ENCODE measurements around the gene TUBD1. TPM values are rescaled to one million over a fixed set of nuclear protein-coding genes. Genes with fewer than 3 reads are reported as not detected.
"Not testable (repeated sequence)": the region's sequence is repeated elsewhere in the genome, so short reads cannot be mapped to it uniquely, and the experiment has no call there.

Gene TUBD1
- total RNA-seq, 1 donor from 2014 or later, result 6.8 TPM

DNA sequence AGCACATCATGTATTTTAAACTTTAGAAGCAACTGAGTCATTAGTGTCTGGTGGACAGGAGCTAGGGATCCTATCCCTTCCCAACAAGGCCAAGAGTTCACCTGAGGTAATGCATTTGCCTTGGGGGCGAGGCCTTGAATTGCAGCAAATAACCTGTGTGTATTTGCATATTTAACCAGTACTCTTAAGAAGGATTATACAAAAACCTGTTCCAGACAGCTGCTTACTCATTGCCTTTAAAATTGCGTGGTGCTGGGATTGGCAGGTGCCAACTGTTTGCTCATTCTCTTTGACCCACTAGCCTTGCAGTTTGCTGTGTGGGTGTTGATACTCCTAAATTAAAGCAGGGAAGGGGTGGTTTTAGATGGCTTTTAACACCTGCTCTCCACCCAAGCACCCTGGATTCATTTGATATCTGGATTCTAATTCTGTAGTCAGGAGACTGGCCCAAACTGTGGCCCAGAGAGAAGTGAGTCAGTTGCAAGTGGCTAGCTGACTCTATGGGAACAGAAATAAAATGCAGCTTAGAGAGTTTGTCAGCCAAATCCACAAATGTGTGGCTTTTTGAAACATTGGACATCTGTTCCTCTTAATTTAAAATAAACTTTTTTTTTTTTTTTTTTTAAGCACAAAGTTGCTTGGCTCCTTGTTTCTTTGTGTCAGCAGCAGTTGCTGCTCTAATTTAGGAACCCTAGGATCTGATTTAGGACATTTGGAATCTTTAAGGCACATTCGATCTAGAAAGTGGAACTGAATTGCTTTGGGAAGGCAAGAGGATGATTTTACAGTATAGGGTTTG, 46.9 kb downstream of the TUBD1 start:
- DNase-seq (ENCODE audit: low spot score), result no peak

DNA sequence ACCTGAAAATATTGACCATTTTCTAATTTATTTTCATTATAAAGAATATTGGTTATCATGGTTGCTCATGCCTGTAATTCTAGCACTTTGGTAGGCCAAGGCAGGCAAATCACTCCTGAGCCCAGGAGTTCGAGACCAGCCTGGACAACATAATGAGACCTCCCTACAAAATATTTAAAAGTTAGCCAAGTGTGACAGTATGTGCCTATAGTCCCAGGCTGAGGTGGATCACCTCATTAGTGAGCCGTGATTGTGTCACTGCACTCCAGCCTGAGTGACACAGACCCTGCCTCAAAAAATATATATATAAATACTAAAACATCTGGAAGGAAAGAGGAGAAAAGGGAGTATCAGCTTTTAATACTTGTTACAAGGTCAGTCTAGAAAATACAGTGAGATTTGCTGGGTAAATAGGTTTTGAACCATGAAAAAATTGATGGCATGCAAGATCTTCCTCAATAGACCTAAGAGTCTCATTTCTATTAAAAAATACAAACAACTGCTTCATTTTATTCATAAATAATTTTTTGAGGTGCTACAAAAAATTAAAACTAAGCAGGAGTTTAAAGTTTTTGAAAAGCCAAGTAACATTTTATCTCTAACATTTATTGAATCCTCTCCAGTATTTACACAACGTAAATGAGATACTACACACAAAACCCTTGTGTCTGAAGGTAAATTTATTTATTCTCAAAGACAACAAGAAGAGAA, 47.7 kb downstream of the TUBD1 start:
- no peak for DNase-seq (ENCODE audit: low spot score)

DNA sequence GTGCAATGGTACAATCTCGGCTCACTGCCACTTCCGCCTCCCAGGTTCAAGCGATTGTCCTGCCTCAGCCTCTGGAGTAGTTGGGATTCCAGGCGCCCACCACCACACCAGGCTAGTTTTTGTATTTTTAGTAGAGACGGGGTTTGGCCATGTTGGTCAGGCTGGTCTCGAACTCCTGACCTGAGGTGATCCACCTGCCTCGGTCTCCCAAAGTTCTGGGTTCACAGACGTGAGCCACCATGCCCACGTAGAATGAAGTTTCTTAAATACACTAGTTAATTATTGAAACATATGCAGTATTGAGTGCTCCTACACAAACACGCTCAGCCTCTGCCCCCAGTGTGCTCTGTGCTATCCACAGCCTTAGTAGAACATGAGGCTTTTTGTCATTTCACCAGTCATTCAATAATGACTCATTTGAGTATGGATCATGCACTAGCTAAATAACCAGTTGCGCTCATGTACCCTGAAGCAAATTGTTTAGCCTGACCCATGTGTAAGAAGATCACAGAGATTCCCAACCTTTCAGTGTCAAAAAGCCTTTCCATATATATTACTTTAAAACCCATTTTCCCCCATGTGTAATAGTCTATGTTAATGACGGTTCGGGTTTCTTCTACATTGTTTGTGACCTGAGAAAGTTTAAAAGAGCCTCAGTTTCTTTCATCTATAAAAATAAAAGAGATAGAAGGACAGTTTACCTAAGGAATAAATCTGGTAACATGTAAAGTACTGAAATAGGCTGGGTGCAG, 49.7 kb downstream of the TUBD1 start:
- DNase-seq (ENCODE audit: low spot score), result no peak

DNA sequence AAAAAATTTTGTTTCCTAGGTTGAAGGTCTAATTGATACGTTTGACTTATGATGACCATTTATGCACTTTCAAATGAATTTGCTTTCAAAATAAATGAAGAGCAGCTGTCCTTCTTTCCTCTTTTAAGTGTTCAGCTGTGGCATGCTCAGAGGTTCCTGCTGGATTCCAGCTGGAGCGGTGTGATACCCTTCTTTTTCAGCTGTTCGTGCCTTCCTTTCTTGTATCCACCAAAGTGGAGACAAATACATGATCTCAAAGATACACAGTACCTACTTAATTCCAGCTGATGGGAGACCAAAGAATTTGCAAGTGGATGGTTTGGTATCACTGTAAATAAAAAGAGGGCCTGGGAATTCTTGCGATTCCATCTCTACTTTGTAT, 50.9 kb downstream of the TUBD1 start:
- not testable (repeated sequence) for DNase-seq (ENCODE audit: low spot score)

DNA sequence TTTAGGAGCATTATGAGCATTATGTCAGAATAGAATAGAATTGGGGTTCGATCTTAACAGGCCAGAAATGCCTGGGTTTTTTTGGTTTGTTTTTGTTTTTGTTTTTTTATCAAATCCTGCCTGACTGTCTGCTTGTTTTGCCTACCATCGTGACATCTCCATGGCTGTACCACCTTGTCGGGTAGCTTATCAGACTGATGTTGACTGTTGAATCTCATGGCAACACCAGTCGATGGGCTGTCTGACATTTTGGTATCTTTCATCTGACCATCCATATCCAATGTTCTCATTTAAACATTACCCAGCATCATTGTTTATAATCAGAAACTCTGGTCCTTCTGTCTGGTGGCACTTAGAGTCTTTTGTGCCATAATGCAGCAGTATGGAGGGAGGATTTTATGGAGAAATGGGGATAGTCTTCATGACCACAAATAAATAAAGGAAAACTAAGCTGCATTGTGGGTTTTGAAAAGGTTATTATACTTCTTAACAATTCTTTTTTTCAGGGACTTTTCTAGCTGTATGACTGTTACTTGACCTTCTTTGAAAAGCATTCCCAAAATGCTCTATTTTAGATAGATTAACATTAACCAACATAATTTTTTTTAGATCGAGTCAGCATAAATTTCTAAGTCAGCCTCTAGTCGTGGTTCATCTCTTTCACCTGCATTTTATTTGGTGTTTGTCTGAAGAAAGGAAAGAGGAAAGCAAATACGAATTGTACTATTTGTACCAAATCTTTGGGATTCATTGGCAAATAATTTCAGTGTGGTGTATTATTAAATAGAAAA, 51.5 kb downstream of the TUBD1 start:
- not testable (repeated sequence) for DNase-seq (ENCODE audit: low spot score)

DNA sequence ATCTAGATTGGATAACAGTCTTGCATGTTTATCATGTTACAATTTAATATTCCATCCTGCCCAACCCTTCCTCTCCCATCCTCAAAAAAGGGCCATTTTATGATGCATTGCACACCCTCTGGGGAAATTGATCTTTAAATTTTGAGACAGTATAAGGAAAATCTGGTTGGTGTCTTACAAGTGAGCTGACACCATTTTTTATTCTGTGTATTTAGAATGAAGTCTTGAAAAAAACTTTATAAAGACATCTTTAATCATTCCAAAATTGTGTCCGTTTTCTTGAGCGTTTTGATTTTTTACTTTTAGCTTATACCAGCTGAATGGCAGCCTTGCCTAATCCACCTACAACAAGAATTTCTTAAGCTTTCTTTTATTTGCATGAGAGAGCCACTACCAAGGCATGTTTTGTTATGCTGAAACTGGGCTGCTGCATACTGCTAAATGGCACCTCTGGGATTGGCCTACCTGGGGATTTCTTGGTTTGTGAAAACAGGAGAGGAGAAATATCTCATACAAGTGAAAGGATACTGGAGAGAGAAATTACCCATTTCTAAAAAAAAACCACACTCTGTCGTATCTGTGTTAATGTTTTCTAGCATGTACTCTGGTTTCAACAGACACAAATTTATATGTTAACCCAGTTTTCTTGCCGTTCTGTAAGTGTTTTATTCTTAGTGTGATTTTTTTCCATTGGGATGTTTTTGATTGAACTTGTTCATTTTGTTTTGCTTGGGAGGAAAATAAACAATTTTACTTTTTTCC, 52.2 kb downstream of the TUBD1 start:
- no peak for DNase-seq (ENCODE audit: low spot score)

DNA sequence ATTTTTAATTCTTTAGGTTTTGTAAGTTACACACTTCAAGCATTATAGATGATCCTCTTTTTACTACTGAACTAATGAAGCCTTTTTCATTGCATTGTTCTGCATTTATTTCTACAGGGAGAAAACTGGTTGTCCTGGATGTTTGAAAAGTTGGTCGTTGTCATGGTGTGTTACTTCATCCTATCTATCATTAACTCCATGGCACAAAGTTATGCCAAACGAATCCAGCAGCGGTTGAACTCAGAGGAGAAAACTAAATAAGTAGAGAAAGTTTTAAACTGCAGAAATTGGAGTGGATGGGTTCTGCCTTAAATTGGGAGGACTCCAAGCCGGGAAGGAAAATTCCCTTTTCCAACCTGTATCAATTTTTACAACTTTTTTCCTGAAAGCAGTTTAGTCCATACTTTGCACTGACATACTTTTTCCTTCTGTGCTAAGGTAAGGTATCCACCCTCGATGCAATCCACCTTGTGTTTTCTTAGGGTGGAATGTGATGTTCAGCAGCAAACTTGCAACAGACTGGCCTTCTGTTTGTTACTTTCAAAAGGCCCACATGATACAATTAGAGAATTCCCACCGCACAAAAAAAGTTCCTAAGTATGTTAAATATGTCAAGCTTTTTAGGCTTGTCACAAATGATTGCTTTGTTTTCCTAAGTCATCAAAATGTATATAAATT, 53.0 kb downstream of the TUBD1 start:
- DNase-seq (ENCODE audit: low spot score), result no peak

DNA sequence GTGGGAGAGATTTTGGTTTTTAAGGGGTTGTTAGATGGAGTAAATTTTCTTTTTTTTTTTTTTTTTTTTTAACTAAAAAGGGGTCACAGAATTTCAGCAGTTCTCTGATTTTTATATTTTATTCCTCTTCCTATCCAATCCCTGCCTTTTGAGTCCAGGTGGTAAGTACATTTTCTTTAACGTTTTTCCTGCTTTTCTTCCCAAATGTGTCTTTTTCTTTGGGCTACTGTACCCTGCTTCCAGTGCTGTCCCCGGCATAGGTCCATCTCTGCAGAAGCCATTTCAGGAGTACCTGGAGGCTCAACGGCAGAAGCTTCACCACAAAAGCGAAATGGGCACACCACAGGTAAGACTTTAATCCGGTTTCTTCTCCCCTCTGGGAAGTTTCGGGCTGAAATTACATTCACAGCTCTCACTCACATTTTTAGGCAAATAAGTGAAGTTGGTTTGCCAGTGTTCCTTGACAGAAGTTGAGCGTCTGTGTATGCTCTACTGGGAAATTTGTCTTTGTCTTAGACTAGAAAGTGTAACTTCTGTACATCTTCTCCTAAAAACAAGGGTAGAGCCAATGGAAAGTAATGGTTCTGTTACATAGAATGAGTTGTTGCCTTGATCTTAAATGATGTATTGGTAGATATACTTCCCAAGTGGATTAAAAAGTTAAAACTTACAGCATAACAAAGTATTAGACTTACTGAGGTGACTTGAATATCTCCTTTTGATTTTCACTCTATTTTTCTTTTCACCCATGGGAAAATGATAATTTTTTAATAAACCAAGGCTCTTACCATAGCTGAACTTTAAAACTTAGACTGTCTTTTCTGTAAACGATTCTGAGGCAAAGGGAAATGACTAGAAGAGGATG, 54.5 kb downstream of the TUBD1 start:
- DNase-seq (ENCODE audit: low spot score), result no peak

DNA sequence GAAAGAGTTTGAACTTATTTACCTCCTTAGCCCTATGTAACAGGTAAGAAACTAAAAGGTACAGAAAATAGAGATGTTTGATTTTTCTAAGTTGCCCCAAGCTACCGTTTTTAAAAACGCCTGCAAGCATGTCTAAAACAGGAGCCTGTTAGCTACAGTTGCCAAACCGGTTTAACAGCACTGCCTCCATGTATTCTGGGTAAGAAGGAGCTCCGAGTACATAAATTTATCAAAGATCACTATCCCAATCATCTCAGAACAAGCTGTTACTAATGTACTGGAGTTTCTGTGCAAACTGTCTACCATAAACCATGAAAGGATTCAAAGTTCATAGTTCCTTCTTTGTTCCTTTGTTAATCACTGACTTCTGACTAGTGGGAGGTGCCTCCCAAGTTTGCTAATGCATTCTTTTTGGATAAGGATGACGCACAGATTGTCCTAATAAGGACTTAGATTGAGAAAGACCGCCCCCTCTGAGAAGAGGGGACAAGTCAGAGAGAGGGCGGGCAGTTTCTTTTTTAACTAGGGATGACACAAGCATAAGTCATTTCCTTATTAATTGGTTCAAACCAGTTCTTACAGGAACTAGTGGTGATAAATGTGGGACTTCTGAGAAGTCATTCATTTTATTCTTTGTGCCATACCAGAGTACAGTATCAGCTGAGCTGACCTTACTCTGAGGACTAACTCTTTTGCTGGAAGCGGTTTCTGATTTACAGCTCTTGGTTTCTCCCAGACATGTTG, 55.3 kb downstream of the TUBD1 start:
- no peak for DNase-seq (ENCODE audit: low spot score)

DNA sequence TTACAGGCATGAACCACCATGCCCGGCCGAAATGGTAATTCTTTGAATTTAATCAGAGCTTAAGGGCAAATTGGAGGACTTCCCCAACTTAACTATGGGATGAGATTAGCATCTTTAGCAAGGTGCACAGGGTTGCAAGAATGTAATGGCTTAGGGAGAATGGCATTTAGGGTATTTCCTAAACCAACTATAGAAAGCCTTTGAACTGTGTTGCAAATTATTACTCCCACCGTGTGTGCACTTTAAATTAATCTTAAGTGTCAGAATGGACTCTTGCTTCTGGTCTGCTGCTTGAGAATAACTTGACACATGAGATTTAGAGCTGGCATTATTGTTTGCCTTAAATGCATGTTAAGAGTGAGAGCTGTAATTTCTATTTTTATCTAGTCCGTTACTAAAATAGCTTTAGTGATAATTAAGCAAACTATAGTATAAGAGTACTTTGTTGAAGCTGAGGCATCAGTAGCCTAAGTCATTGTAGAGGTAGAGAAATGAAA, 59.8 kb downstream of the TUBD1 start:
- no peak for DNase-seq (ENCODE audit: low spot score)

DNA sequence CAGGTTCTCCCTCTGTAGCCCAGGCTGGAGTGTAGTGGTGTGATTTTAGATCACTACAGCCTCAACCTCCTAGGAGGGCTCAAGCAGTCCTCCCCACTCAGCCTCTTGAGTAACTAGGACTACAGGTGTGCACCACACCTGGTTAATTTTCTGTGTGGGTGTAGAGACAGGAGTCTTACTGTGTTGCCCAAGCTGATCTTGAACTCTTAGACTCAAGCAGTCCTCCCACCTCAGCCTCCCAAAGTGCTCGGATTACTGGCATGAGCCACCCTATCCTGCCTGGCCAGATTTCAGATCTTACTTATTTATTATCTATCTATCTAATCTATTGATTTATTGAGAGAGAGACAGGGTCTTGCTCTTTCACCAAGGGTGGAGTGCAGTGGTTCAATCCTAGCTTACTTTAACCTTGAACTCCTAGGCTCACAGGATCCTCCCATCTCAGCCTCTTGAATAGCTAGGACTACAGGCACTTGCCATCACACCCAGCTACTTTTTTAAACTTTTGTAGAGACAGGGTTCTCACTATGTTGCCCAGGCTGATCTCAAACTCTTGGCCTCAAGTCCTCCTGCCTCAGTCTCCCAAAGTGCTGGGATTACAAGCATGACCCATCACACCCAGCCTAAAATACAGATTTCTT, 61.8 kb downstream of the TUBD1 start:
- no peak for DNase-seq (ENCODE audit: low spot score)

DNA sequence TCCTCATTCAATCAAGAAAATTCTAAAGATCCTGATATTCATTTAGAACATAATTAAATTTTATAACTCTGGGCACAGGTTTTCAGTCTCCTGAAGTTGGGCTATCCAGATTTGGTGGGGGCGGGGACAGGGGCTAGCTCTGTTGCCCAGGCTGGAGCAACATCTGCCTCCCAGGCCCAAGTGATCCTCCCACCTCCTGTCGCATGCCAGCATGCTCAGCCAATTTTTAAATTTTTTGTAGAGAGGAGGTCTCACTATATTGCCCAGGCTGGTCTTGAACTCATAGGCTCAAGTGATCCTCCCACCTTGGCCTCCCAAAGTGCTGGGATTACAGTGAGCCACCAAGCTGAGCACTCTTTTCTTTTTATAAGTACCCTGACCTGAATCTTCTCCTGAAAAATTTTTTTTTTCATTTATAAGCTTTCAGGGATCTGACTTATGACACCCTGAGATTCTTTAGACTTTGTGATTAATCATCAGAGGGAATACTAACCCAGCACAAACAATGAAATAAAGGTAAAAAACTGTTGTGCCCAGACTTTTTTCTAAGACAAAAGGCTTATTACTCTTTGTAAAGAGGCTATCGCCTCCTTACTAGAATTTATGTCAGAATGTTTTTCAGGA, 62.6 kb downstream of the TUBD1 start:
- DNase-seq (ENCODE audit: low spot score), result no peak

DNA sequence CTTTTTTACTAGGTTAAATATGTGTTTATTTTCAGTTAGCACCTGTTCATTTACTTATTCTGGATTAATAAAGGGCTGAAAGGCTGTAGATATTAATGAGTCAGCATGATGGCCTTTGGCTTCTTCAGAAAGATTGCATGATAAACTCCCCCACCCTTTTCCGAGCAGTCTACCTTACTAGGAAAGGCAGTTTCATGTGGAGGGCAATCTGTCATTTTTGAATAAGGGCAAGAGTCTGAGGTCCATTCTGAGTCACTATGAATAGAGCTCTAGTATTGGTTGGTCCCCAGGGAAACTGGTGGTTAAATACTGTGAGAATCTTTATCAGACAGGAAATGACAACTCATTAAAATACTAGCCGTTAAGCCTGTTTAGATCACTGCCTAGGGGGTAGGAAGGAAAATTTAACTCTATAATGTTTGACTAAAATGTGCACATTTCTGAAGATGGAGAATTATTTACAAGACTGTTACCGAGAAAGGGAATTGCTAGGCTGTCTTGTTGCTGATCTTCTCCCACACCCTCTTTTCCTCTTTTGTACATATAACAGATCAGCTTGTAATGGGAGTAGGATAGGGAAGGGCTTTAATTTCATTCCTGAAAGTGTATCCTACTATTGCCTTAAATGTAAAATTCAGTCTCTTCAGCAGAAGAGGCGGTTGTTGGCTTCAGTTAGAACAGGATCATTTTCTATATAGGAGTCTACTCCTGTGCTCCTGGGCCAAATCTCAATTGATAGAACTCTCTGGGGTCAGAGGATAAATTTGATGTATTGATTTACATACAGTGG, 63.3 kb downstream of the TUBD1 start:
- DNase-seq (ENCODE audit: low spot score), result no peak

DNA sequence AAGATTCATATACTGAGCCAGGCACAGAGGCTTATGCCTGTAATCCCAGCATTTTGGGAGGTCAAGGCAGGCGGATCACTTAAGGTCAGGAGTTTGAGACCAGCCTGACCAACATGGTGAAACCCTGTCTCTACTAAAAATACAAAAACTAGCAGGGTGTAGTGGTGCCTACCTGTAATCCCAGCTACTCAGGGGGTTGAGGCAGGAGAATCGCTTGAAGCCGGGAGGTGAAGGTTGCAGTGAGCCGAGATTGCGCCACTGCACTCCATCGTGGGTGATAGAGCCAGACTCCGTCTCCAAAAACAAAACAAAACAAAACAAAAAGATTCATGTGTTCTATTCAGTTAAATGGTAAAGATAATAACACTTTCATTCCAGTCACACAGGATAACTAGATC, 63.9 kb downstream of the TUBD1 start:
- not testable (repeated sequence) for DNase-seq (ENCODE audit: low spot score)

DNA sequence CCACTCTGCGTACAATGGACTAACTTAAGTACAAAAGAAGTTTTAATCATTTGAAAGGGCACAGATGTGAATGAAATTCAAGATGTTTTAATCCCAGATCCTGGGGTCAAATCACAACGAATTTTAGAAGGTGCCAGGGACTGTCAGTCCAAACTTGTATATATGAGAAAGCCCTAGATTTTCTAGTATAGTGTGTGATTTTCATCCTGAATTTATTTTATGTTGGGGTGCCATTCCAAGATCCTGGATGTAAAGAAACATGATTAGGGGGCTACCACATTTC, 64.3 kb downstream of the TUBD1 start:
- DNase-seq (ENCODE audit: low spot score), result no peak

DNA sequence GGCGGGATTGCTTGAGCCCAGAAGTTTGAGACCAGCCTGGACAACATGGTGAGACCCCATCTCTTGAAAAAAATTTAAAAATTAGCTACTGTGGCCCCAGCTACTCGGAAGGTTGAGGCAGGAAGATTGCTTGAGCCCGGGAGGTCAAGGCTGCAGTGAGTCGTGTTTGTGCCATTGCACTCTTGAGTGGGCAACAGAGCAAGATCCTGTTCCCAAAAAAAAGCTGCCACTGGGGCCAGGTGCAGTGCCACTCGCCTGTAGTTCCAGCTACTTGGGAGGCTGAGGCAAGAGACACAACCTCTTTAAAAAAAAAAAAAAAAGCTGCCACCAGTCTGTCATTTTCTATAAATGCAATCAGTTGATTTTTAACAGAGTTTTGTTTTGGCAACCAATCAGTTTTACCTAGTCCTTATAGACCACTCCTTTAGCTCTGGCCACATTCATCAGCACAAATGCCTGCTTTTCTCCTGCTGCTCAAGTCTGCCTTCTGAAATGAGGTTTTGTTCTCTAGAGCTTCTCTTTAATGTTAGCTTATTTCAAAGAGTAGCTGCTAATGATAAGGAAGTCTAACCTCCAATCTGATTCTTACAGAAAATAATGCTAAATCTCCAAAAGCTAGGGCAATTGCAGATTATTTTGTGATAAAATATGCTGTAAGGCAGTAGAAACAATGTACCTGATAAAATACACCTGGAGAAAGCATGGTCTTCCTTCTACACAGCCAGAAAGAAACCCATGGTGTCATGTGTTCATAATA, 64.8 kb downstream of the TUBD1 start:
- no peak for DNase-seq (ENCODE audit: low spot score)
